Neural progenitor cell (in vitro differentiated cells): Measurements from ENCODE around the gene PRICKLE3. TPM values are rescaled to one million over a fixed set of nuclear protein-coding genes. Genes with fewer than 3 reads are reported as not detected.

ENCODE experiments used
- DNase-seq: peaks from one replicate; pipeline ENCODE4 v3.0.0-alpha.2; 2016; ENCODE audit warnings: low spot score
- H2AFZ ChIP-seq: fragments of 200-600 bp; sonication (generic); replicated peaks from 2 replicates; pipeline ENCODE4 v1.6.1; 2016; ENCODE audit warnings: antibody characterized with exemption
- H3F3A ChIP-seq: fragments of 200-600 bp; sonication (generic); 2 replicates; pipeline ENCODE4 v1.6.1; 2016; ENCODE audit warnings: antibody characterized with exemption, low read depth
- H3K27ac ChIP-seq: fragments of 200-600 bp; sonication (generic); 2 replicates; pipeline ENCODE4 v1.5.1; 2016; ENCODE audit warnings: mild to moderate bottlenecking
- H3K27me3 ChIP-seq: fragments of 200-600 bp; sonication (generic); 2 replicates; pipeline ENCODE4 v1.6.1; 2016; ENCODE audit warnings: mild to moderate bottlenecking, moderate library complexity
- H3K36me3 ChIP-seq: fragments of 200-600 bp; sonication (generic); 2 replicates; pipeline ENCODE4 v1.5.1; 2016
- H3K4me1 ChIP-seq: fragments of 200-600 bp; sonication (generic); 2 replicates; pipeline ENCODE4 v1.6.1; 2016; ENCODE audit warnings: mixed run types
- H3K4me2 ChIP-seq: fragments of 200-600 bp; sonication (generic); 2 replicates; pipeline ENCODE4 v1.6.1; 2016
- H3K4me3 ChIP-seq: fragments of 200-600 bp; sonication (generic); 2 replicates; pipeline ENCODE4 v1.5.1; 2016
- H3K79me2 ChIP-seq: fragments of 200-600 bp; sonication (generic); 2 replicates; pipeline ENCODE4 v1.6.1; 2016; ENCODE audit warnings: low read depth
- H3K9ac ChIP-seq: fragments of 200-600 bp; sonication (generic); 2 replicates; pipeline ENCODE4 v1.6.1; 2016
- H3K9me3 ChIP-seq: fragments of 200-600 bp; sonication (generic); 2 replicates; pipeline ENCODE4 v1.5.1; 2016; ENCODE audit warnings: low read depth
- H4K20me1 ChIP-seq: fragments of 200-600 bp; sonication (generic); 2 replicates; pipeline ENCODE4 v1.6.1; 2016; ENCODE audit warnings: low read depth
- H3K27ac Mint-ChIP-seq: 3 replicates; pipeline ENCODE4 v1.8.0; 2021; ENCODE audit warnings: mixed read lengths
- H3K27me3 Mint-ChIP-seq: 2 replicates; pipeline ENCODE4 v1.8.0; 2022; ENCODE audit warnings: low read depth, mild to moderate bottlenecking, inconsistent platforms, moderate library complexity, mixed read lengths; ENCODE audit not compliant: insufficient read depth
- H3K36me3 Mint-ChIP-seq: 3 replicates; pipeline ENCODE4 v1.8.0; 2021; ENCODE audit warnings: mixed read lengths
- H3K4me1 Mint-ChIP-seq: 3 replicates; pipeline ENCODE4 v1.8.0; 2021; ENCODE audit warnings: mixed read lengths
- H3K4me3 Mint-ChIP-seq: 3 replicates; pipeline ENCODE4 v1.8.0; 2021; ENCODE audit warnings: mild to moderate bottlenecking, moderate library complexity, mixed read lengths
- H3K9me3 Mint-ChIP-seq: 3 replicates; pipeline ENCODE4 v1.8.0; 2020; ENCODE audit warnings: mixed read lengths
- CTCF ChIP-seq: fragments of 200-600 bp; sonication (generic); IDR thresholded peaks from 2 replicates; pipeline ENCODE4 v1.5.1; 2017; ENCODE audit warnings: antibody characterized with exemption, mild to moderate bottlenecking
- EZH2 ChIP-seq: fragments of 200-600 bp; sonication (generic); IDR thresholded peaks from 2 replicates; pipeline ENCODE4 v1.6.1; 2017; ENCODE audit warnings: antibody characterized with exemption, mild to moderate bottlenecking, moderate library complexity
- EZH2phosphoT487 ChIP-seq: fragments of 200-600 bp; sonication (generic); IDR thresholded peaks from 2 replicates; pipeline ENCODE4 v1.6.1; 2017; ENCODE audit warnings: antibody characterized with exemption
- total RNA-seq: library from RNA; depleted of rRNA; stranded (reverse); fragments of >200 nt; gene quantifications from 2 replicates; pipeline ENCODE4 v1.2.3, GENCODE V29; 2015; ENCODE audit warnings: low replicate concordance

The PRICKLE3 gene
- total RNA-seq, 1 donor from 2014 or later, result 0.28 TPM

GRCh38 chrX:49157194-49157593 lies 29.0 kb downstream of the PRICKLE3 start:
- no peaks in the 10 kb centered on the region for H3K36me3 ChIP-seq
- no peak for TF ChIP-seq EZH2phosphoT487
- no peak for TF ChIP-seq CTCF
- TF ChIP-seq EZH2, result no peak
- H3K79me2 ChIP-seq, result no peaks in the 10 kb centered on the region
- Mint-ChIP-seq H3K36me3 (no peaks in the 10 kb centered on the region), H3K27me3 (peaks cover 5% of the 10 kb centered on the region), H3K9me3 (peaks cover 16% of the 10 kb centered on the region), H3K27ac (no peak overlapping the region), H3K4me3 (no peak overlapping the region), H3K4me1 (peaks cover 15% of the 10 kb centered on the region)
- no peaks in the 10 kb centered on the region for H4K20me1 ChIP-seq
- peaks cover 20% of the 10 kb centered on the region for H3F3A ChIP-seq
- H3K27ac ChIP-seq, result no peak overlapping the region
- no peak for DNase-seq
- H3K9me3 ChIP-seq, result no peaks in the 10 kb centered on the region
- no peak overlapping the region for H3K9ac ChIP-seq
- H3K4me2 ChIP-seq, result no peak overlapping the region
- no peak overlapping the region for H3K4me3 ChIP-seq
- no peaks in the 10 kb centered on the region for H3K4me1 ChIP-seq
- H2AFZ ChIP-seq, result no peak overlapping the region
- peaks cover 25% of the 10 kb centered on the region for H3K27me3 ChIP-seq

DNA sequence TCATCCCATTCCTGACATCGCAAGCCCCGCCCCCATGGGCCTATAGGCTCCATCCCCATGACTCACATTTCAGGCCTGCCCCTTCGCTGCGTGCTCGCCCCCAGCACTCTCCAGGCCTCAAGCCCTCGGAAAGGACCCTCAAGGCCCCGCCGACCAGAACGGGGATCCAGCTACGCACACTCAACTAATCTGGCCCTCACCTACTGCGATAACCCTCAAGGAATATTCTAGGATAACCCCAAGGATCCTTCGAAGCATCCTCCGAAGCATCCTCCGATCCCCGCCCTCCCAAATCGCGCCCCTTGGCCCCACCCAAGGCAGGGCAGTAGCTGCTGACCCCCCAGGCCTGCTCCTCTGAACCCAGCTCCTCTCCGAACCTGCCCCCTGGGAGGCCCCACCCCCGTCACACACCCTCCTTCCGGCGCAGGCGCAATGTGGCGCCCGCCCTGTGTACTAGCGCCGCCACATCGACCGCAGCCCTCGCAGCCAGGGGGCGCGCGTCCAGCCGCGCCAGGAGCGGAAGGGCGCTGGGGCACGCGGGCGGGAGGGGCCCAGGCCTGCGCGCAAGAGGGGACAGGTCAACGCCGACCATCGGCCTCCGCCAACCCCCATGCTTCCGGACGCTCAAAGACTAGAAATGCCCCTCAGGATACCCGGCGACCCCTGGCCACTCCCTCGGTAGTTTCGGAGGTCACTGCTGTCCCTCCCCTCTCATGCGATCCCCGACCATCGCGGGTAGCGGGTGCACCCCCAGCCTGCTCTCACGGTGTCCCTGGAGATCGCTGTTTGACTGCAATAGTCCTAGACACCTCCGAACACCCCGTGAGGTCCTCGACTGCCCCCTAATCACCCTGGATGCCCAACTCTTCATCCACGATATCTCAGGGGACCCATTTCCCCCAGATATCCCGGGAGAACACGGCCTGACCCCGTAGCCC lies 30.0 kb downstream of the PRICKLE3 start:
- H3K4me2 ChIP-seq, result peak overlapping the region; percentile 70
- Mint-ChIP-seq H3K27ac (peak overlapping the region; percentile 97), H3K27me3 (peaks cover 2% of the 10 kb centered on the region)

GRCh38 chrX:49155243-49155899 lies 30.8 kb downstream of the PRICKLE3 start:
- TF ChIP-seq EZH2 (no peak), CTCF (no peak)
- no peaks in the 10 kb centered on the region for H3K9me3 ChIP-seq
- H3K4me3 ChIP-seq, result peak overlapping the region; percentile 43
- H3K27me3 ChIP-seq, result peaks cover 10% of the 10 kb centered on the region
- H3F3A ChIP-seq, result peaks cover 15% of the 10 kb centered on the region
- peaks cover 15% of the 10 kb centered on the region for H3K4me1 Mint-ChIP-seq
- no peaks in the 10 kb centered on the region for H3K36me3 ChIP-seq
- no peak overlapping the region for H3K27ac ChIP-seq
- peak overlapping the region; percentile 70 for H3K4me2 ChIP-seq
- DNase-seq, result peak; percentile 87
- H4K20me1 ChIP-seq, result no peaks in the 10 kb centered on the region
- no peaks in the 10 kb centered on the region for H3K79me2 ChIP-seq
- peak overlapping the region; percentile 85 for H3K4me3 Mint-ChIP-seq
- H3K4me1 ChIP-seq, result no peaks in the 10 kb centered on the region
- peaks cover 2% of the 10 kb centered on the region for H3K27me3 Mint-ChIP-seq
- no peak overlapping the region for H3K9ac ChIP-seq
- peak overlapping the region; percentile 97 for H3K27ac Mint-ChIP-seq
- no peaks in the 10 kb centered on the region for H3K36me3 Mint-ChIP-seq
- H2AFZ ChIP-seq, result peak overlapping the region; percentile 68
- peaks cover 17% of the 10 kb centered on the region for H3K9me3 Mint-ChIP-seq

More for the DNA sequence above, 30.0 kb downstream of the PRICKLE3 start:
- H3K9me3 ChIP-seq, result no peaks in the 10 kb centered on the region
- no peaks in the 10 kb centered on the region for H3K36me3 Mint-ChIP-seq
- H3K4me1 Mint-ChIP-seq, result peaks cover 15% of the 10 kb centered on the region
- DNase-seq, result peak; percentile 88
- peaks cover 15% of the 10 kb centered on the region for H3F3A ChIP-seq
- peaks cover 14% of the 10 kb centered on the region for H3K9me3 Mint-ChIP-seq
- H3K79me2 ChIP-seq, result no peaks in the 10 kb centered on the region
- no peak overlapping the region for H3K27ac ChIP-seq
- peaks cover 14% of the 10 kb centered on the region for H3K27me3 ChIP-seq
- no peaks in the 10 kb centered on the region for H4K20me1 ChIP-seq
- H3K36me3 ChIP-seq, result no peaks in the 10 kb centered on the region
- H3K4me3 Mint-ChIP-seq, result peak overlapping the region; percentile 85
- peak; percentile 64 for TF ChIP-seq CTCF
- no peak for TF ChIP-seq EZH2phosphoT487
- H3K4me3 ChIP-seq, result peak overlapping the region; percentile 43
- H3K4me1 ChIP-seq, result no peaks in the 10 kb centered on the region
- H3K9ac ChIP-seq, result no peak overlapping the region
- no peak overlapping the region for H2AFZ ChIP-seq
